Type B pancreatic cell (in vitro differentiated cells): ENCODE measurements around the gene ZSWIM6. TPM values are rescaled to one million over a fixed set of nuclear protein-coding genes. Genes with fewer than 3 reads are reported as not detected.
A peak's percentile ranks its signal among the peaks of the same experiment; 100 is the strongest.
"Not testable (repeated sequence)": the region's sequence is repeated elsewhere in the genome, so short reads cannot be mapped to it uniquely, and the experiment has no call there.

Experiments
- DNase-seq: peaks from one replicate; pipeline ENCODE4 v3.0.0; 2021; ENCODE audit warnings: mixed read lengths; ENCODE audit not compliant: unreplicated experiment; ENCODE audit errors: extremely low spot score
- H3K27ac Mint-ChIP-seq: 2 replicates; pipeline ENCODE4 v1.8.0; 2021; ENCODE audit warnings: mild to moderate bottlenecking, mixed read lengths
- H3K27me3 Mint-ChIP-seq: 2 replicates; pipeline ENCODE4 v1.8.0; 2021; ENCODE audit warnings: mixed read lengths
- H3K36me3 Mint-ChIP-seq: 2 replicates; pipeline ENCODE4 v1.8.0; 2021; ENCODE audit warnings: mixed read lengths
- H3K4me1 Mint-ChIP-seq: one replicate; pipeline ENCODE4 v1.8.0; 2021; ENCODE audit warnings: mixed read lengths; ENCODE audit not compliant: unreplicated experiment
- H3K4me3 Mint-ChIP-seq: 2 replicates; pipeline ENCODE4 v1.8.0; 2021; ENCODE audit warnings: mild to moderate bottlenecking, mixed read lengths
- H3K9me3 Mint-ChIP-seq: 2 replicates; pipeline ENCODE4 v1.8.0; 2021; ENCODE audit warnings: mixed read lengths
- CTCF ChIP-seq: fragments of 200-600 bp; sonication (generic); conservative IDR thresholded peaks from 2 replicates; pipeline ENCODE4 v1.5.0; 2021; ENCODE audit warnings: antibody characterized with exemption, mild to moderate bottlenecking
- total RNA-seq: library from RNA; stranded (reverse); gene quantifications from 2 replicates; pipeline ENCODE4 v1.2.1, GENCODE V29; 2021; ENCODE audit warnings: low replicate concordance

The ZSWIM6 gene
- total RNA-seq, 1 donor from 2014 or later, result 24.6 TPM

DNA sequence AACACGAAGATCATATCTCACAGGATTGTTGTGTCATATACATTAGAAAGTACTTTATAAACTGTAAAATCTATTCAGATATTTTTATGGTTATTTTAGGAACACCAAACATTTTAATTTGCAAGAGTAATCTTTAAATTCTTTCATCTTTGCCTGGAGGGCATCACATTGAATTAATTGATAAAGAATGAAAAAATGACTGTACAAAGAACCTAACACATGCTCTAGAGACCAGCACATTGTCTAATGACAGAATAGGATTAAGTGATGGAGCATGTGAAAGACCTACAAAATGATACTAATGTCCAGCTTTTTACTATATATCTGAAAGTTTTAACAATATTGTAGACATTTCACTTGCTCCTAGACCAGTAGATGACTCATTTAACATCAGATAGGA lies 88.0 kb downstream of the ZSWIM6 start:
- Mint-ChIP-seq H3K27me3 (no peaks in the 10 kb centered on the region), H3K27ac (no peak overlapping the region), H3K4me3 (no peak overlapping the region), H3K4me1 (peaks cover 33% of the 10 kb centered on the region), H3K9me3 (peaks cover 12% of the 10 kb centered on the region), H3K36me3 (peaks cover 18% of the 10 kb centered on the region)
- DNase-seq, result no peak
- TF ChIP-seq CTCF, result no peak

DNA sequence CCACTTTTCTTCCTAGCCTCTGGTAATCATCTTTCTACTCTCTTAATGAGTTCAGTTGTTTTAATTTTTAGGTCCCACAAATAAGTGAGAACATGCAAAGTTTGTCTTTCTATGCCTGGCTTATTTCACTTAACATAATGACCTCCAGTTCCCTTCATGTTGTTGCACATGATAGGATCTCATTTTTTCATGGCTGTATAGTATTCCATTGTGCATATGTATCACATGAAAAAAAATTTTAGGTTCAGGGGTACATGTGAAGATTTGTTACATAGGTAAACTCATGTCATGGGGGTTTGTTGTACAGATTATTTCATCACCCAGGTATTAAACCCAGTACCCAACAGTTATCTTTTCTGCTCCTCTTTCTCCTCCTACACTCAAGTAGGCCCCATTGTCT lies 89.2 kb downstream of the ZSWIM6 start:
- DNase-seq, H3K4me3 Mint-ChIP-seq, H3K27me3 Mint-ChIP-seq, H3K27ac Mint-ChIP-seq: not testable (repeated sequence)
- Mint-ChIP-seq H3K36me3 (peaks cover 18% of the 10 kb centered on the region), H3K4me1 (peaks cover 29% of the 10 kb centered on the region), H3K9me3 (peaks cover 12% of the 10 kb centered on the region)

DNA sequence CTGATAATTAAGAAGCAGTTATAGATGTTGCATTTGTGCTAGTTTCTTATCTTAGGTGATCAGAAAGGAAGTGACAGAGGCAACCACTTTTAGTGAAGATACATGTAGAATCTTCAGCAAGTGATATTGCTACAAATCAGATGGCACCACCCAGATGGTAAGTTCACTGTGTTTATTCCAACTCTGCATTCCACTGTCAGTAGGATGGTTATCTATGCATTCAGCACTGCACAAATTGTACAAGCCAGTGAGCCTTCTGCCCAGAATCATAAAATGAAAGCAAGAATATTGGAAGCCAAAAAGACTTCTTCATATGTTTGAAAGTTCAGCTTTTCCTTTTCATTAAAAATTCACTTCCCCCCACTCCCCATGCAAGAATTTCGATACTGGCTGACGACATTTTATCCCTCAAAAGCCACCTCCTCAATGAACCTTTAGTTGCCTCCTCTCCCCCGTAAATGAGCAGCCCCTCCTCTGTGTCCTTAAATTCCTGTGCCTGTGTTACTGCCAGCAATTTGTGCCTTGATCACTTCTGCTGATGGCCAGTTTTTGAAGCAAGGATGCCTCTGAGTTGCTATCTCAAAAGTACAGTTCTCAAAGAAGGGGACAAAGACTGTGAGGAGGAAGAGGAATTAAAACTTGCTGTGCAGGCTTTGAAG lies 91.6 kb downstream of the ZSWIM6 start:
- Mint-ChIP-seq H3K4me3 (no peak overlapping the region), H3K36me3 (peaks cover 18% of the 10 kb centered on the region), H3K4me1 (peaks cover 16% of the 10 kb centered on the region), H3K27ac (peak overlapping the region; percentile 37), H3K9me3 (peaks cover 12% of the 10 kb centered on the region), H3K27me3 (no peaks in the 10 kb centered on the region)
- DNase-seq, result no peak
- no peak for TF ChIP-seq CTCF

DNA sequence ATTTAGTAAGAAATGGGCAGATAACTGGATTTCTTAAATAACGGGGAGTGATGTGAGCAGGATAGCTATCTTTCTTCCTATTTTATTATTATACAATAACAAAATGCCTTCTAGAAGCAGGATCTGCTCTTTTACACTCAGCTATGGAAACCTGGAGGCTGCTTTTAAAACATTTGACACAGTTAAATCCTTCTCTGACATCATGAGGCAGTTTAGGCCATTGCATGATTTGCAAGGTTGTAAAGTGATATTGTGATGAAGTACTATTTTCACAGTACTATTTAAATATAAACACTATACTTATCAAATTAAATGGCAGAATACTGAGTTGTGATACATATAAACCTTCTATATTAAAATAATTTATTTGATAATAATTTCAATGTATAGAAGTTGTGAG lies 93.9 kb downstream of the ZSWIM6 start:
- H3K27ac Mint-ChIP-seq, result no peak overlapping the region
- H3K9me3 Mint-ChIP-seq, result peaks cover 12% of the 10 kb centered on the region
- no peak for DNase-seq
- H3K4me1 Mint-ChIP-seq, result peaks cover 32% of the 10 kb centered on the region
- TF ChIP-seq CTCF, result no peak
- peaks cover 28% of the 10 kb centered on the region for H3K36me3 Mint-ChIP-seq
- H3K4me3 Mint-ChIP-seq, result no peak overlapping the region
- no peaks in the 10 kb centered on the region for H3K27me3 Mint-ChIP-seq

- H3K9me3 Mint-ChIP-seq, result no peaks in the 10 kb centered on the region
- TF ChIP-seq CTCF, result no peak
- DNase-seq, result no peak
- peaks cover 33% of the 10 kb centered on the region for H3K4me1 Mint-ChIP-seq
- H3K4me3 Mint-ChIP-seq, result peak overlapping the region; percentile 19
- H3K36me3 Mint-ChIP-seq, result peaks cover 14% of the 10 kb centered on the region
- no peaks in the 10 kb centered on the region for H3K27me3 Mint-ChIP-seq
- H3K27ac Mint-ChIP-seq, result peak overlapping the region; percentile 10
Observed at GRCh38 chr5:61429906-61430305, 97.8 kb downstream of the ZSWIM6 start.

- TF ChIP-seq CTCF, result no peak
- no peaks in the 10 kb centered on the region for H3K27me3 Mint-ChIP-seq
- H3K27ac Mint-ChIP-seq, result peak overlapping the region; percentile 42
- H3K36me3 Mint-ChIP-seq, result peaks cover 14% of the 10 kb centered on the region
- DNase-seq, result no peak
- no peak overlapping the region for H3K4me3 Mint-ChIP-seq
- no peaks in the 10 kb centered on the region for H3K9me3 Mint-ChIP-seq
- peaks cover 28% of the 10 kb centered on the region for H3K4me1 Mint-ChIP-seq
Observed at GRCh38 chr5:61431923-61432620, 100.0 kb downstream of the ZSWIM6 start.
